Frontal cortex (tissue), 4 donors: ENCODE data around the gene RFLNA. TPM values are rescaled to one million over a fixed set of nuclear protein-coding genes. Genes with fewer than 3 reads are reported as not detected.
"Not testable (repeated sequence)": the region's sequence is repeated elsewhere in the genome, so short reads cannot be mapped to it uniquely, and the experiment has no call there.

Experiments used
- DNase-seq, 2 donors: peaks; one replicate each; pipeline ENCODE4 v3.0.0; 2012; ENCODE audit warnings: low spot score in 2 of 2
- FAIRE-seq: peaks from 2 replicates; lab custom pipeline; 2012; peaks lifted over from hg19 to GRCh38; lab: Jason Lieb, UNC
- total RNA-seq: library from RNA; depleted of rRNA; stranded (reverse); fragments of >200 nt; gene quantifications from one replicate; pipeline ENCODE4 v1.2.3, GENCODE V29; 2014
- donor health status: control.
- donor health status: control.
- donor health status: control.

The RFLNA gene
- total RNA-seq, 1 donor from 2014 or later = 7.7 TPM

DNA sequence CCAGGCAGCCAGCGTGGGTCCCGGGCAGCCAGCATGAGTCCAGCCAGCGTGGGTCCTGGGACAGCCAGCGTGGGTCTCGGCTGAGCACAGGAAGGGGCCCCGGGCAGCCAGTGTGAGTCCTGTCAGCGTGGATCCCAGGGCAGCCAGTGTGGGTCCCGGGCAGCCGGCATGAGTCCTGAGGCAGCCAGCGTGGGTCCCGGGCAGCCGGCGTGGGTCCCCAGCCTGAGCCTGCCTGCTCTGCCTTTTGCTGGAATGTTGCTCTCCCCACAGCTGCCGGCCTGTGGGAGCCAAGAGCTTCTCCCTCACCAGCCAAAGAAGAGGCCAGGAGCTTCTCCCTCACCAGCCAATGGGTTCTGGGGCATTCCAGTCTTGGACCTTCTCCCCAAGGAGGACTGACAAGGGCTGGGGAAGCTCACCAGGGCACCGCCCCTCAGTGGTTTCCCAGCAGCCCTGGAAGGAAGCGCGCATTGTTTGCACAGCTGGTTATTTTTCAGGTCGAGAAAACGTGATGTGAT lies 15.0 kb upstream of the RFLNA start:
- DNase-seq (peak in 1 of 2 donors; percentile 24), FAIRE-seq (no peak)

DNA sequence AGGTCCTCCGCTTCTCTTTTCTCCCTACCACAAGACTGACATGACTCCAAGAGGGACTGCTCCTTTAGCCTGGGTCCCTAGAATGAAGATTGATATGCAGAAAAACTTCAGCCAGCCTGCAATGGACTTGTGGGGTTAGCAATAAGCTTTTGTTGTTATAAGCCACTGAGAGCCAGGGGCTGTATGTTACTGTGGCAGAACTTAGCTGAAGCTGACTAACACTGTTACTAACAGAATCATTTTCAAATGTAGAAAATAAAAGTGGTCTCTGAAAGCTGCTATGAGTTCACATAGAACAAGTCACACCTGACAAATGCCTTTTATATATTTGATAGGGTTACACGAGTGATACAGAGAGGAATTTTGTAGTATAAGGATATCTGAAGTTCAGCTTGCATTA lies 13.6 kb upstream of the RFLNA start:
- FAIRE-seq (no peak), DNase-seq (no peak)

DNA sequence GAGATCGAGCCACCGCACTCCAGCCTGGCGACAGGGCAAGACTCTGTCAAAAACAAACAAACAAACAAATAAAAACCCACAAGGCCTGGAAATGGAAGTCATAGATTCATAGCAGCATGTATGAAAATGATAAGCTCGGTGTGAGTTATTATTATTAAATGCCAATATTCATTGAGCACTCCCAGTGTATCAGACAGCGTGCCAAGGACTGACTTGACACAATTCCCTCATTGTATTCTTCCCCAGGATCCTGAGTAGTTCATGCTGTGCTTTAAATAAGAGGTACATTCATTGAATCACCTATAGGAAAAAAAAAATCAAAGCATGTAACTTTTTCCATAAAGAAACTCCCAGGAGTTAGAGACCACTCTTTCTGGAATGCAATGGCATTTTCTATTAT lies 12.6 kb upstream of the RFLNA start:
- FAIRE-seq (no peak), DNase-seq (no peak)

DNA sequence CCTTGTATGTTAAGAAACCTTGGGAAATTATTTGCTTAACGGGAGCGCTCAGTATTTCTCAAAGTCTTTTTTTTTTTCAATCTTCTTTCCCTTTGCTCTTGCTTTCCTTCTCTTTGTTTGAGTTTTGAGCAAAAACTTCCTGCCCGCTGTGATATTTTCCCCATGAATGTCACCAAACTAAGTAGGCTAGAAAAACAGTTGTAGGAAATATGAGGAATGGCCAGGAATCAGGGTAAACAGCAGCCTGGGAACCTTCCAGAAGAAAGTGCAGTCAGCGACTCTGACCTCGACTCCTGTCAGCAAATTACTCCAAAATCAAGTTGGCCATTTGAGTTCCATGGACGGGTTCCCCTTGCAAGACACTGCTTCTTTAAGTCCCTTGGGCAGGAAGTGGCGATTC lies 11.6 kb upstream of the RFLNA start:
- FAIRE-seq = no peak

DNA sequence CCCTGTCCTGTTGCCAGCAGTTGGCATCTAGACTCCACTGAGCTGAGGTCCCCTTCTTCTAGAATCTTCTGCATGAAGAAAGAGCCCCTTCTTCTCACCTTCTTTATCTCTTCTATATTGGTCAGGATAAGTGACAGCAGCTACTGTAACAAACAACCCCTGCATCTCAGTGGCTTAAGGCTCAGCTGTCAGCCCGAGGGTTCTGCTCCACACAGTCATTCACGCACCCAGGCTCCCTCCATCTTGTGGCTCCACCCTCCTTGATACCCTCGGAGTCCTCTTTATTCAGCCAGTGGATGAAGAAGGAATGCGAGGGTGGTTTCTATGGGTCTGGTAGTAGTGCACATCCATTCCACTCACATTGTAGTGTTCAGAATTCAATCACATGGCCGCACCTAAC lies 10.5 kb upstream of the RFLNA start:
- FAIRE-seq (no peak), DNase-seq (no peak)

More for the DNA sequence above, 11.6 kb upstream of the RFLNA start:
- no peak for DNase-seq

DNA sequence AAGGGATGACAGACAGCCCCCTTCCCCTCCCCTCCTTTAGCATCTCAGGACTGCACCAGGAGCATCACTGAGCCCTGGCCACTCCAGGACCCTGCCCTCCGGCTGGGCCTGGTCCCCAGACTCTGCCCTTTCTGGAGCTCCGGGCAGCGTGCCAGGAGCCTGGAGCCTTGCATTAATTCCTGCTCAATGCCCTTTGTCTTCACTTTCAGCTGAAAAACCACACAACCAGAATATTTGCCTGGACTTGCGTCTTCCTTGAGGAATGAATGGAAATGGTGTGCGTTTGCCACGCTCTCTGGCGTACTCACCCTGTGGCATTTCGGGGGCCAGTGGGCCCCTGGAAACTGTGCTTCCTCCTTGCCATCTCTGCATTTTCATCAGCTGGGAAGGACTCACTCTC lies 8.5 kb upstream of the RFLNA start:
- no peak for DNase-seq
- no peak for FAIRE-seq

DNA sequence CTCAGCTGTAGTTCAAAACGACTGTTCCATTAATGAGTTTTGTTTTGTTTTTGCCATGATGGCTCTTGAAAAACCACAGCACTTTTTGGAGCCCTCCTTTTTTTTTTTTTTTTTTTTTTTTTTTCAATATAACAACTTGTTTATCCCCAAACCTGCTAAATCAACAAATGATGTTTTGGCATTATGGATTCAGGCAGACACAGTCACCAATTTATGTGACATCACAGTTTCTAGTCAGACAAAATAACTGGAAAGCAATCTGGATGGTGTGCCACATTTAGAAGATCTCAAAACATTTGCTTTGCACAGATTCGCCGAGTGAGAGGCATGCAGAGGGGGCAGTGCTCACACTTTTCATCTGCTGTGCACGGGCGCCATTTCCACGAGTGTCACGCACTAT lies 7.9 kb upstream of the RFLNA start:
- DNase-seq (no peak), FAIRE-seq (no peak)

DNA sequence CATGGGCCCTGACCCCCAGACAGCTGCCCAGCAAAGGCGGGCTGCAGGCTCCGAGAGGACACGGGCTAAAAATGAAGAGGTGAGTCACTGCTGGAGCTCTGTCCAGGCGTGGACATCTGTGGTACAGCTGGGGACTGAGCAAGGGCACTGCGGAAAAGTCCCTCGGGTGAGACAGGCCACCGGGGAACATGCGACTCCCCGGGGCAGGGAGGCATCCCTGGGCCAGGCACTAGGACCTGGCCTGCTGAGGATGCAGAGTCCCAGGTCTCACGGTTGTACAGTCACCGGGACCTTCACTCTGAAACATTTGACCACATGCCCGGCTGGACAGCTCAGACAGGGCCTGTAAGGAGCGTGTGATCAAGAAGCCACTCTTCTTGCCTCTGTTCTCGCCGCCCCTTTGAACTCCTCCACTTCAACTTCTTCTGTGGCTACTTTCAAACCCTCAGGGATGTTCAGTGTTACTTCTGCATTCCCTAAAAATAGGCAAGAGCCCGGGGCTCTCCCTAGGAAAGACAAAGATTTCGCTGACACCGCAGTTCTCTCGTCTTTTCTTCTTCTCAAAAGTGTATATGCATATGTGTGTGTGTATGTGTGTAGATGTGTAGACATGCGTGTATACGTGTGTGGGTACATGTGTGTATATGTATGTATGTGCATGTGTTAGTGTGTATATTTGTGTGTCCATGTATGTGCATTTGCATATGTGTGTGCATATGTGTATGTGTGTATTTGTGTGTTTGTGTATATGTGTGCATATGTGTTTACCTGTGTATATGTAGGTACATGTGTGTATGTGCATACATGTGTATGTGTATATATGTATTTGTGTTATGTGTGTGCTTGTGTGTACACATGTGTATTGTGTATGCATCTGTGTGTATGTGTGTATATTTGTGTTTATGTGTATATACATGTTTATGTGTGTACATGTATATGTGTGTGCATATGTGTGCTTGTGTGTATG lies 5.0 kb upstream of the RFLNA start:
- FAIRE-seq = no peak
- no peak for DNase-seq

DNA sequence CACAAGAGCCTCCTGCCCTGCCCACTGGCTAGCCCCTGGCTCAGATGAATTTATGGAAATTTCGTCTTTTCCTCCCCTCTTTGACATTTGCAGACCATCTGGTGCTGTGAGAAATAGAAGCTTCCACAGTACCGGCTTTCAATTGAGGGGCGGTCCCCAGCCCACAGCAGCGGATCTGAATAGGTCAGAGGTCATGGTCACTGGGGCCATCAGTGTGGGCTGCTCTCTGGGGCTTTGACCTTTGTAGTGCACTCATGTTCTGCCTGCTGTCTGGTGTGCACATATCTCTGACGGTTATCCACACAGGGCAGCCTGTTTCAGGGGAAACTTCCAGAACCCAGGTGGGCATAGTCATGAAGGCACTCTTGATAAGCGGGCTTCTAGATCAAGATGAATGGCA lies 2.5 kb upstream of the RFLNA start:
- DNase-seq (no peak), FAIRE-seq (no peak)

DNA sequence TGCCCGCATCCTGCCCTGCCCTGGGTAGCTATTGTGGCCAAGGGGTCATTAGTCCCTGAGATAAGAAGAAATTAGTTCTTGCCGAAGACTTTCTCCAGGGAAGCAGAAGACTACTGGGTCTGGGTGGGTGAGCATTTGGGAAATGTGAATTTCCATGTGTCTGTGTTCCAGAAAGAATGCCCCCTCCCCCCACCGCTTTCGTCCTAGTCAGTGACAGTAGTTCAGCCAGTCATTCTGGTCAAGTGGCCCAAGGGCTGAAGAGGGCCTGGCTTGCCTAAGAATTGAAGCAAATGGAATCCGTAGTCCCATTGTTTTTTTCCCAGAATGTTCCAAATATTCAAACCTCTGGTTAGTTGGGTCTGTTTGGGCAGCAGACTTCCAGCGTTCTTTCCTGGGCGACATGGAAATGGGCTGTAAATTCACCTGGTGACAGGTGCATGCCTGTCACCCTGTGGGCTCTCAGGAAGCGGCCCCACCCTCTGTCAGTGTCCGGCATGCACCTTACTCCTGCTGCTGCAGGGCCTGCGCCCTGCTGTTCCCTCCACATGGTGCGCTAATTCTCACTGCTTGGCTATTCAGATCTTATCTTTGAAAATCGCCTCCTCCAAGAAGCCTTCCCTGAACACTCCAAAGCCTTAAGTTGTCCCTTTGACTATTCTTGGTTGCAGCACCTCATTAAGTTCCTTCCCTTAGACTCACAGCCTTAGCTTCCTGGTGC lies 1.4 kb upstream of the RFLNA start:
- no peak for DNase-seq

DNA sequence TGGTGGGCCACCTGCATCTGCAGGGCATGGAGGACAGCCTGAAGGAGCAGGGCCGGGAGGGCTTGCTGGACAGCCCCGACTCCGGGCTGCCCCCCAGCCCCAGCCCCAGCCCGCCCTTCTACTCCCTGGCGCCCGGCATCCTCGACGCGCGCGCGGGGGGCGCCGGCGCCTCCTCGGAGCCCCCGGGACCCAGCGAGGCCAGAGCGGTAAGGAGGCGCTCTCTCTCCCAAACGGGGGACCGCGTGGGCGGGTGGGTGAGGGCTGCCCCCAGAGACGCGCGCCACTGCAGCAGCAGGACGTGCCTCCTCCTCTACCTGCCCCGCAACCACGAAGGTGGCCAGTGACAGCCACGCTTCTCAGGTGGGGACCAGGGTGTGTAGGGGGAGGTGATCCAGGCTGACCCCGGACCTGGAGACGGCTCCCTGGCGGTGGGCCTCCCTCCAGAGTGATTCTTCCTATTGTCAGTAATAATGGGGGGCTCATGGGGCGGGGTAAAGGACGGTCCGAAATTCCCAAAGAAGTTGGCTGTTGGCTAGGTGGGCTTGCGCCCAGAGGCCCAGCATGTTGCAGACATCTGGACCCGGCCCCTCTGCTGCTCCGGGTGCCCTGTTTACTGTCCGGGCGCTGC lies 652 bp downstream of the RFLNA start:
- FAIRE-seq (no peak), DNase-seq (no peak)

More for the DNA sequence above, 1.4 kb upstream of the RFLNA start:
- FAIRE-seq = no peak

DNA sequence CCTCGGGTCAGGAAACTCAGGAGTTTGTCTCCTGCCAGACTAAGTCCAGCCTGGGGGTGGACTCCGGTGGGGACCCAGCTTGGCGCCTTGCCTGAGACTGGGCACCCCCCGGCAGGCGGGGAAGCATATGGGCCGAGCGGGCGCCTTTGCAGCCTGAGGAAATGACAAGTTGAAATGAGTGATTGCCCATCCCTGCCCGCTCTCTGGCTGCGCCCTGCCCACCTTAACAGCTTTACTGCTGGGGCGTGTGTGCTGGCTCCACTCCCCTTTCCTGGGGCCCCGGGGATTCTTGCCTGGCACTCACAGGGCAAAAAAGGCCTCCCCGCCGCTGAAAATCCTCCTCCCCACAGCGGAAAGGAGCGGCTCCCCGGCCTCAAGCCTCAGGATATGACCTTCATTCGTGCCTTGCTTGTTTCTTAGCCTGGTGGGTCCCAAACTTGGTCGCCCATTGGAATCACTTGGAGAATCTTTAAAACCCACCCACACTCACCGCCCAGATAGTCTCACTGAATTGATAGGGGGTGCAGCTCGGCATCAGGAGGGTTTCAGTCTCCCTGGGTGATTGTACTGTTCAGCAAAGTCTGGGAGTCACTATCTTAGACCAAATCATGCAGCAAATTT lies 1.5 kb downstream of the RFLNA start:
- FAIRE-seq (no peak), DNase-seq (no peak)

DNA sequence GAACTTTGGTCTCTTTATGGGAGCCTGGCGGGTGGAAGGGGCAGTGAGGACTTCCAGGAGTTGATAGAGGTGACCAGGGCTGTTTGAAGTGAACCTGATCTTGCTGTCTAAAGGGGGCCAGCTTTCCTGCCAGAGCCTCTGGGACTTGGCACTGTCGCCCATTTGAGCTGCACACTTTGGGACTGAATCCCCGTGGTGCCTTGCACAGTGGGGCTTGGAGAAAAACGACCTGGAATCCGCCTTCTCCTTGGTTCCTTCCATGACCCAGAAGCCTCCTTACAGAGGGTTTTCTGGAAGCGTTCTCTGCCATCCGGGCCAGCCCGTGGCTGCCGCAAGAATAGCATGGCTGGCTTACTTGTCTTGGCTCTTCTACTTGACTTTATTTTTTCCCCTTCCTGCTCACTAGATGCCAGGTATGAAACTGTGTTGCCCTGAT lies 2.0 kb downstream of the RFLNA start:
- FAIRE-seq = no peak

DNA sequence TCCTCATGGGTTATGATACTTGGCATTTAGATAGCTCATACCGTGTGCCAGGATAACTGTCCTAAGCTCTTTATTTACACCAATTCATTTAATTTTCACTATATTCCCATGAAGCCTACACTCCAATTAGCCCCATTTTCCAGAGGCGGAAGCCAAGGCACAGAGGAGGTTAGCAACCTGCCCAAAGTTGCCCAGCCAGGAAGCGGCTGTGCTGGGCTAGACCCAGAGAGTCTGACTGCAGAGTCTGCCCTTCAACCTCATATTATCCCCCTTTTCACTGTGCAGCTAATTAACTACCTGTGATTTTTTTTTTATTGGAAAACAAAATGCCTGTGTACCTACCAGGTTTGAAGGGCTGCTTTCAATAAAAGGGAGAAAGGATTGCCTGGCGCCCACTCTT lies 2.5 kb downstream of the RFLNA start:
- no peak for DNase-seq

More for the DNA sequence above, 2.0 kb downstream of the RFLNA start:
- no peak for DNase-seq

DNA sequence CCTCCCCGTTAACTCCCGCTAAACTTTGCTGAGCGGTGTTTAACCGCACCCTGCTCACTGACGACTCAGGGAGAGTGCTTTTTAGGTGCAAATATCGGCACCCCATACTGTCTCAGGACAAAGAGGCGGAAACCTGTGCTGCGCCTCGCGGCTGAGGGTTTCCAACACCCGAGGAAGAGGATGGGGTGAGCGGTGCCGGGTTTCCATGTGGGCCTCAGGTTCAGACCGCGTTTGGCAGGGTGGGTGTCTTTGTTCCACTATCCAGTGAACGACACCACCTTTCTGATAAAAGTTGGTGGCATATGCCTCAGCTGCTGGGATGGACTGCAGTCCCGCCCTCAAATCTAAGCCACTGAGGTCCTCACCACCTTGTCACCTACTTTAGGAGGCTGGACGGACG lies 3.0 kb downstream of the RFLNA start:
- no peak for FAIRE-seq
- DNase-seq = no peak

More for the DNA sequence above, 2.5 kb downstream of the RFLNA start:
- no peak for FAIRE-seq

DNA sequence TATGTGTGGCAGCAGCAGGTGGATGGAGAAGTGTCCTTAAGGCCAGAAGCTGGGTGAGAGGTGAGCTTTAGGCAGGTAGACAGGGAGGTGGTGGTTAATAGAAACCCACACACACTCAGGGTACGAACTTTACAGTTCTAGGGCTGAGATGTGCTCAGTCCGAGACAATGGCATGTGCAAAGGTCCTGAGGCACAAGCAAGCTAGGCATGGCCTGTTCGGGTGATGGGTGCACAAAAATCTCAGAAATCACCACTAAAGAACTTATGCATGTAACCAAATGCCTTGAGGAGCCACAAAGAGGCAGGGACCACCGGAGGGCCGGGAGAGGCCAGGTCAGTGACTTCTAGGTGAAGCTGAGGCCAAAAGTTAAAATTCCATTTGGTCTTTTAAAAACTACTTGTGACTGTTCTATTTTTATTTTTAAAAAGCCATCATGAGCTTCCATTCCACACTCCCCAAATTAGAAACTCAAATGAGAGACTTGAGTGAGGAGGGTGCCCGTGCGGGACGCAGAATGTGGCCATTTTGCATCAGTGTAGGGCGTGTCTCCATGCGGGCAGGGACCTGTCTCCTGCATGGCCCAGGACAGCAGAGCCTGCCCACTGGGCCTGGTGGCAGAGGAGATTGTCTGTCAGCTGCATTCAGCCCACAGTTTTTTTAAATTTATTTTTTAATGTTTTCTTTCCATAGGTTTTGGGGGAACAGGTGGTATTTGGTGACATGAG lies 4.0 kb downstream of the RFLNA start:
- DNase-seq (no peak), FAIRE-seq (no peak)

DNA sequence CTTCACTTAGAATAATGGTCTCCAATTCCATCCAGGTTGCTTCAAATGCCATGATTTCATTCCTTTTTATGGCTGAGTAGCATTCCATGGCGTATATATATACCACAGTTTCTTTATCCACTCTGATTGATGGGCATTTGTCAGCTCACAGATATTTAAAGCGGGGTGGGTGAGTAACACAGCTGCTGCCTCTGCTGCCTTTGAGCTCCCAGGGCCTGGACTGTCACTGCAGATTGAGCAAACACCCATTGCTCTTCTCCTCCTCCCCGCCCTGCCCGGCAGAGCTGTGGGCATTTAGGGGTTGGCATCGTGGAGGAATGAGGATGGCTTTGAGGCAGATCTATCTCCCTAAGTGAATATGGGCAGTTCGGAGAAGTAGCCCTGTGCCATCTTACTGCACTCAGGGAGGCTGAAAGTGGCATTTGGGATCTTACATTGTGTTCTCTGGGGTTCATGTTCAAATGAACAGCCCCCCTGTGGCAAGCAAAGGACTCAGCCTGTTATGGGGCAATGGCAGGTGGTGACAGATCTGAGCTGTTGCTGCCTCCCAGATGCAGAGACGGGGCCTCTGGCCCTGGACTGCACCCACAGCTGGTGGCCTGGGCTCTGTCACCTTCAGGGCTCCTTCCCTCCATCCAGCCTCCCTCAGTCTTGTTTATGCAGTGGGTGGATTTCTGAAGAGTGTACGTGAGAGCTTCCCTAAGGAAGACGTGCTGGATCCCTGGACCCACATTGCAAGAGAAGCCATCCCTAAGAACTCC lies 4.9 kb downstream of the RFLNA start:
- FAIRE-seq = no peak

DNA sequence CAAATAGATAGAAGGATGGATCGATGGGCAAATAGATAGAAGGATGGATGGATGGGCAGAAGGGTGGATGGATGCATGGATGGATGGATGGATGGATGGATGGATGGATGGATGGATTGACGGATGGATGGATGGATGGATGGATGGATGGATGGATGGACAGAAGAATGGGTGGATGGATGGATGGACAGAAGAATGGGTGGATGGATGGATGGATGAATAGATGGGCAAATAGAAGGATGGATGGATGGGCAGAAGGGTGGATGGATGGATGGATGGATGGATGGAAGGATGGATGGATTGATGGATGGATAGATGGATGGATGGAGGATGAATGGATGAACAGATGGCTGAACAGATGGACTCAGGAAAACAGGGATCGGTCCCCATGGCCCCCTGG lies 5.8 kb downstream of the RFLNA start:
- not testable (repeated sequence) for DNase-seq, FAIRE-seq

More for the DNA sequence above, 4.9 kb downstream of the RFLNA start:
- DNase-seq = no peak
